MM.1S (cell line): ENCODE data around the gene XXYLT1.

Experiments
- EZH2 ChIP-seq: fragments of 300-600 bp; sonication (generic); optimal IDR thresholded peaks from 2 replicates; pipeline ENCODE3; 2017; ENCODE audit warnings: low read depth, mild to moderate bottlenecking, antibody characterized with exemption, low read length, mixed read lengths
- TF ChIP-seq, protein P1 (sequence below): fragments of 300-600 bp; sonication (generic); IDR thresholded peaks from 2 replicates; pipeline ENCODE4 v1.5.1; 2016; ENCODE audit warnings: antibody characterized with exemption, low read length, mixed read lengths

- TF ChIP-seq, protein P1, sequence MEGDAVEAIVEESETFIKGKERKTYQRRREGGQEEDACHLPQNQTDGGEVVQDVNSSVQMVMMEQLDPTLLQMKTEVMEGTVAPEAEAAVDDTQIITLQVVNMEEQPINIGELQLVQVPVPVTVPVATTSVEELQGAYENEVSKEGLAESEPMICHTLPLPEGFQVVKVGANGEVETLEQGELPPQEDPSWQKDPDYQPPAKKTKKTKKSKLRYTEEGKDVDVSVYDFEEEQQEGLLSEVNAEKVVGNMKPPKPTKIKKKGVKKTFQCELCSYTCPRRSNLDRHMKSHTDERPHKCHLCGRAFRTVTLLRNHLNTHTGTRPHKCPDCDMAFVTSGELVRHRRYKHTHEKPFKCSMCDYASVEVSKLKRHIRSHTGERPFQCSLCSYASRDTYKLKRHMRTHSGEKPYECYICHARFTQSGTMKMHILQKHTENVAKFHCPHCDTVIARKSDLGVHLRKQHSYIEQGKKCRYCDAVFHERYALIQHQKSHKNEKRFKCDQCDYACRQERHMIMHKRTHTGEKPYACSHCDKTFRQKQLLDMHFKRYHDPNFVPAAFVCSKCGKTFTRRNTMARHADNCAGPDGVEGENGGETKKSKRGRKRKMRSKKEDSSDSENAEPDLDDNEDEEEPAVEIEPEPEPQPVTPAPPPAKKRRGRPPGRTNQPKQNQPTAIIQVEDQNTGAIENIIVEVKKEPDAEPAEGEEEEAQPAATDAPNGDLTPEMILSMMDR = no peak; the same call in 1 of the 2 replicates
- TF ChIP-seq EZH2 = no peak
Observed at GRCh38 chr3:195270079-195270816, 711 bp downstream of the XXYLT1 start.
